H1 (cell line): ENCODE data around the gene RREB1. TPM values are rescaled to one million over a fixed set of nuclear protein-coding genes. Genes with fewer than 3 reads are reported as not detected.

ENCODE experiments used
- CTCF ChIA-PET: fragments of 300-600 bp; sonication (Branson Sonifier 250); formaldehyde crosslinking; loops from one replicate; lab custom pipeline; 2021; ENCODE audit not compliant: partially characterized antibody; lab: Charles Lee
- POLR2A ChIA-PET: fragments of 300-600 bp; sonication (Branson Sonifier 250); formaldehyde crosslinking; loops from one replicate; lab custom pipeline; 2021; ENCODE audit warnings: inconsistent platforms; ENCODE audit not compliant: partially characterized antibody; lab: Charles Lee
- DNase-seq, 2 experiments: peaks; one replicate each; pipeline versions ENCODE4 v3.0.0 to v3.0.0-alpha.2; 2010 to 2022; ENCODE audit warnings: low spot score in 2 of 2, low read depth in 1 of 2, mixed read lengths in 1 of 2
- FAIRE-seq: peaks from 2 replicates; lab custom pipeline; 2011; peaks lifted over from hg19 to GRCh38; lab: Jason Lieb, UNC
- H2AFZ ChIP-seq: 2 replicates; pipeline ENCODE4 v1.8.1; 2012; ENCODE audit warnings: low read length, inconsistent platforms
- H2AK5ac ChIP-seq: 2 replicates; pipeline ENCODE4 v1.6.1; 2013; ENCODE audit warnings: low read depth, low read length
- H2BK120ac ChIP-seq: replicated peaks from 2 replicates; pipeline ENCODE3; 2013; ENCODE audit warnings: low read depth, low read length, inconsistent platforms
- H2BK12ac ChIP-seq: 2 replicates; pipeline ENCODE4 v1.6.1; 2013; ENCODE audit warnings: low read depth, low read length
- H2BK15ac ChIP-seq: 2 replicates; pipeline ENCODE4 v1.6.1; 2013; ENCODE audit warnings: low read length
- H2BK20ac ChIP-seq: 2 replicates; pipeline ENCODE4 v1.6.1; 2013; ENCODE audit warnings: low read length
- H2BK5ac ChIP-seq: 2 replicates; pipeline ENCODE4 v1.6.1; 2013; ENCODE audit warnings: low read depth, low read length
- H3K14ac ChIP-seq: 2 replicates; pipeline ENCODE4 v1.6.1; 2013; ENCODE audit warnings: inconsistent platforms; ENCODE audit not compliant: insufficient read length
- H3K18ac ChIP-seq: 2 replicates; pipeline ENCODE4 v1.6.1; 2013; ENCODE audit warnings: low read length; ENCODE audit errors: extremely low read depth
- H3K23ac ChIP-seq: 2 replicates; pipeline ENCODE4 v1.6.1; 2013; ENCODE audit warnings: inconsistent platforms; ENCODE audit not compliant: insufficient read length
- H3K23me2 ChIP-seq: 2 replicates; pipeline ENCODE4 v1.6.1; 2013; ENCODE audit warnings: low read depth, low read length
- H3K27ac ChIP-seq: 2 replicates; pipeline ENCODE4 v1.6.1; 2011; ENCODE audit warnings: low read depth, low read length, inconsistent platforms
- H3K27me3 ChIP-seq, 4 experiments: replicated peaks in 1 of 4; 1 replicate in 1 of 4; 2 replicates in 3 of 4; pipeline versions ENCODE4 v1.6.1 to v1.8.1; 2011 to 2013; ENCODE audit warnings: low read length in 3 of 4, mild to moderate bottlenecking in 3 of 4, inconsistent platforms in 2 of 4, mixed read lengths in 2 of 4, moderate library complexity in 1 of 4; ENCODE audit not compliant: control insufficient read depth in 3 of 4, insufficient read depth in 3 of 4; ENCODE audit errors: extremely low read depth in 1 of 4
- H3K36me3 ChIP-seq, 4 experiments: 2 replicates each; pipeline versions ENCODE4 v1.6.1 to v1.8.1; 2011 to 2013; ENCODE audit warnings: mild to moderate bottlenecking in 4 of 4, low read length in 3 of 4, moderate library complexity in 2 of 4, control low read depth in 1 of 4, inconsistent platforms in 1 of 4; ENCODE audit not compliant: insufficient read depth in 4 of 4, control insufficient read depth in 2 of 4
- H3K4ac ChIP-seq: replicated peaks from 2 replicates; pipeline ENCODE3; 2013; ENCODE audit warnings: low read length, low read depth, mixed read lengths, inconsistent platforms; ENCODE audit not compliant: insufficient read length
- H3K4me1 ChIP-seq, 4 experiments: replicated peaks in 1 of 4; 1 replicate in 1 of 4; 2 replicates in 3 of 4; pipeline versions ENCODE4 v1.6.1 to v1.8.1; 2011 to 2013; ENCODE audit warnings: low read length in 3 of 4, inconsistent platforms in 2 of 4, mixed read lengths in 1 of 4; ENCODE audit not compliant: insufficient read depth in 4 of 4, control insufficient read depth in 3 of 4
- H3K4me2 ChIP-seq, 2 experiments: 2 replicates each; pipeline versions ENCODE4 v1.6.1 to v1.8.1; 2011 to 2013; ENCODE audit warnings: low read depth in 2 of 2, low read length in 2 of 2, control low read depth in 1 of 2, inconsistent platforms in 1 of 2, mild to moderate bottlenecking in 1 of 2; ENCODE audit not compliant: insufficient read depth in 1 of 2
- H3K4me3 ChIP-seq, 4 experiments: fragments of 200-600, 300-600 bp in 1 of 4; sonication (generic), shearing (Covaris generic), sonication (Bioruptor Twin) in 1 of 4; 2 replicates each; pipeline versions ENCODE4 v1.5.1 to v1.8.1; 2011 to 2016; ENCODE audit warnings: low read length in 4 of 4, low read depth in 3 of 4, control low read depth in 2 of 4, inconsistent platforms in 2 of 4, mild to moderate bottlenecking in 2 of 4, mixed read lengths in 1 of 4, moderate library complexity in 1 of 4; ENCODE audit not compliant: insufficient read depth in 2 of 4; ENCODE audit errors: extremely low read depth in 1 of 4
- H3K56ac ChIP-seq: replicated peaks from 2 replicates; pipeline ENCODE3; 2013; ENCODE audit warnings: low read depth, mild to moderate bottlenecking, mixed read lengths, low read length, inconsistent platforms; ENCODE audit not compliant: insufficient read length
- H3K79me1 ChIP-seq: 2 replicates; pipeline ENCODE4 v1.6.1; 2013; ENCODE audit warnings: low read depth, low read length, control low read depth
- H3K79me2 ChIP-seq, 2 experiments: 2 replicates each; pipeline versions ENCODE4 v1.6.1 to v1.8.1; 2012 to 2013; ENCODE audit warnings: low read length in 2 of 2, mild to moderate bottlenecking in 2 of 2, inconsistent platforms in 1 of 2; ENCODE audit not compliant: insufficient read depth in 2 of 2, control insufficient read depth in 1 of 2
- H3K9ac ChIP-seq, 4 experiments: replicated peaks in 1 of 4; 1 replicate in 1 of 4; 2 replicates in 3 of 4; pipeline versions ENCODE4 v1.6.1 to v1.8.1; 2011 to 2013; ENCODE audit warnings: low read depth in 3 of 4, low read length in 3 of 4, control low read depth in 2 of 4, mild to moderate bottlenecking in 2 of 4, moderate library complexity in 2 of 4, inconsistent platforms in 1 of 4; ENCODE audit errors: extremely low read depth in 1 of 4
- H3K9me3 ChIP-seq, 2 experiments: 2 replicates each; pipeline versions ENCODE4 v1.6.1 to v1.8.1; 2012 to 2013; ENCODE audit warnings: mild to moderate bottlenecking in 2 of 2, moderate library complexity in 2 of 2, control low read depth in 1 of 2, inconsistent platforms in 1 of 2, low read depth in 1 of 2, low read length in 1 of 2, mixed read lengths in 1 of 2; ENCODE audit not compliant: insufficient read depth in 2 of 2
- H4K20me1 ChIP-seq, 2 experiments: replicated peaks in 1 of 2; 2 replicates each; pipeline versions ENCODE3 to v1.8.1; 2011 to 2013; ENCODE audit warnings: inconsistent platforms in 2 of 2, low read length in 2 of 2, mild to moderate bottlenecking in 1 of 2; ENCODE audit not compliant: insufficient read depth in 2 of 2, control insufficient read depth in 1 of 2
- H4K5ac ChIP-seq: 2 replicates; pipeline ENCODE4 v1.6.1; 2013; ENCODE audit warnings: low read length, low read depth, mixed read lengths, inconsistent platforms; ENCODE audit not compliant: insufficient read length
- H4K8ac ChIP-seq: 2 replicates; pipeline ENCODE4 v1.8.0; 2013; ENCODE audit warnings: mild to moderate bottlenecking, moderate library complexity, low read length, inconsistent platforms; ENCODE audit not compliant: insufficient read depth; ENCODE audit errors: extremely low read depth
- H4K91ac ChIP-seq: replicated peaks from 2 replicates; pipeline ENCODE3; 2013; ENCODE audit warnings: low read length, mixed read lengths, inconsistent platforms; ENCODE audit not compliant: insufficient read length
- ATF3 ChIP-seq: IDR thresholded peaks from 2 replicates; pipeline ENCODE4 v1.6.1; 2011; ENCODE audit warnings: low read depth, mild to moderate bottlenecking, low read length; ENCODE audit not compliant: insufficient read depth
- MAX ChIP-seq: IDR thresholded peaks from 2 replicates; pipeline ENCODE4 v1.6.1; 2012; ENCODE audit warnings: inconsistent platforms
- POLR2A ChIP-seq, 2 experiments: IDR thresholded peaks; 1 replicate in 1 of 2; 2 replicates in 1 of 2; pipeline ENCODE4 v1.6.1; 2011; ENCODE audit warnings: low read depth in 2 of 2, low read length in 2 of 2, mild to moderate bottlenecking in 2 of 2; ENCODE audit errors: control extremely low read depth in 1 of 2
- RFX5 ChIP-seq: IDR thresholded peaks from 2 replicates; pipeline ENCODE4 v1.6.1; 2011; ENCODE audit warnings: low read depth, low read length, improper control_type of control experiment, borderline replicate concordance
- SIX5 ChIP-seq: IDR thresholded peaks from 2 replicates; pipeline ENCODE4 v1.6.1; 2011; ENCODE audit warnings: mild to moderate bottlenecking, low read depth, low read length
- TAF7 ChIP-seq: optimal IDR thresholded peaks from 2 replicates; pipeline ENCODE3; 2011; ENCODE audit warnings: low read depth, mild to moderate bottlenecking, inconsistent platforms, low read length, moderate library complexity, borderline replicate concordance
- TEAD4 ChIP-seq: IDR thresholded peaks from 2 replicates; pipeline ENCODE4 v1.6.1; 2012; ENCODE audit warnings: low read depth, low read length, inconsistent platforms, mixed read lengths
- ZNF274 ChIP-seq: IDR thresholded peaks from 2 replicates; pipeline ENCODE4 v1.7.0; 2012; ENCODE audit warnings: low read length, borderline replicate concordance; ENCODE audit errors: extremely low read depth
- WGBS, 2 experiments: shearing (Covaris generic) in 1 of 2; methylation state at CpG; one replicate each; pipeline versions ENCODE4 v1.1.6 to v1.1.7; 2013 to 2015; ENCODE audit warnings: low lambda C conversion rate in 2 of 2, mixed read lengths in 2 of 2, inconsistent platforms in 1 of 2, low coverage in 1 of 2, missing lambda C conversion rate in 1 of 2; ENCODE audit not compliant: insufficient replicate concordance in 2 of 2, insufficient coverage in 1 of 2, insufficient read length in 1 of 2; ENCODE audit errors: extremely low coverage in 1 of 2, missing lambda C conversion rate in 1 of 2; 5-methylcytosine and 5-hydroxymethylcytosine counted together
- polyA plus RNA-seq, 7 experiments: library from polyadenylated mRNA; depleted of rRNA in 3 of 7; stranded (reverse) in 5 of 7; unstranded in 2 of 7; fragments of >200 nt in 5 of 7; fragments of 200-250 nt in 2 of 7; gene quantifications; 1 replicate in 5 of 7; 2 replicates in 1 of 7; 4 replicates in 1 of 7; pipeline versions ENCODE4 v1.2.1 to v1.2.3, GENCODE V29; 2011 to 2013; ENCODE audit warnings: missing spikeins in 2 of 7, mixed read lengths in 2 of 7
- total RNA-seq: library from RNA; stranded (reverse); fragmentation: NEBNext Ultra II Directional; extraction: Animal tissue kit (Norgen Biotek cat#: 25700); gene quantifications from 2 replicates; pipeline ENCODE4 v1.2.1, GENCODE V29; 2021

The RREB1 gene
- total and polyA plus RNA-seq, 2 of the 8 experiments (the other 6 are each of a cell fraction or from before 2014, with no cell fraction given) = 3.9 to 34.7 TPM

GRCh38 chr6:7242835-7243178 is 135.0 kb downstream of the RREB1 start:
- 0 out of 2 replicates have a peak overlapping the region, but pooled peaks have one; percentile 56 for H2BK12ac ChIP-seq
- peaks cover 2 to 3% of the 10 kb centered on the region in 2 experiments for H4K20me1 ChIP-seq
- H4K8ac ChIP-seq = no peak overlapping the region
- H3K4me1 ChIP-seq = peaks cover 9 to 23% (median 14%) of the 10 kb centered on the region in 4 experiments
- no peak overlapping the region for H3K14ac ChIP-seq
- H3K4ac ChIP-seq = no peak overlapping the region
- TF ChIP-seq MAX (no peak), RFX5 (no peak), POLR2A (IDR thresholded peaks at IDR 0.05; ENCODE audit: control extremely low read depth in 1 of 2, low read depth in 2 of 2, low read length in 2 of 2) (no peak), ATF3 (no peak), TAF7 (no peak), SIX5 (no peak), ZNF274 (no peak), TEAD4 (0 out of 2 replicates have a peak, but pooled peaks have one; percentile 48)
- no peak overlapping the region for H2BK120ac ChIP-seq
- H3K79me1 ChIP-seq = 0 out of 2 replicates have a peak, but pooled peaks cover 2% of the 10 kb centered on the region
- H4K91ac ChIP-seq = peak overlapping the region; percentile 5
- no peak overlapping the region for H2AFZ ChIP-seq
- no peaks in the 10 kb centered on the region for H3K23me2 ChIP-seq
- H3K4me2 ChIP-seq = peak overlapping the region; percentile 30 to 42; a peak in 3 of 4 replicates
- no peak overlapping the region; the same call in 1 of the 2 replicates for H3K18ac ChIP-seq
- H3K27me3 ChIP-seq = no peaks in the 10 kb centered on the region
- 65% methylated on average over 4 of the region's 4 CpGs; no CpG with 5 or more reads in 1 of the 2 experiments for WGBS, 2 experiments
- peaks cover 3 to 10% (median 4%) of the 10 kb centered on the region in 4 experiments; a peak in 4 of 8 replicates for H3K36me3 ChIP-seq
- POLR2A ChIA-PET = no interaction called here
- H3K56ac ChIP-seq = no peak overlapping the region
- no peaks in the 10 kb centered on the region for H3K79me2 ChIP-seq
- no peak overlapping the region for H4K5ac ChIP-seq
- H3K23ac ChIP-seq = no peak overlapping the region
- FAIRE-seq = no peak
- H3K9me3 ChIP-seq = no peaks in the 10 kb centered on the region
- CTCF ChIA-PET = interaction anchor here (0.8 to 5.7 kb wide), 45 partner anchors 10 to 688 kb away, joined by 3 to 55 read pairs (median 4); no protein-coding TSS in a partner anchor
- DNase-seq = no peak
- no peak overlapping the region for H2BK20ac ChIP-seq
- H3K27ac ChIP-seq = no peak overlapping the region
- H2AK5ac ChIP-seq = no peak overlapping the region
- no peak overlapping the region for H3K9ac ChIP-seq
- peak overlapping the region; percentile 64; the same call in 1 of the 2 replicates for H2BK5ac ChIP-seq
- H2BK15ac ChIP-seq = 0 out of 2 replicates have a peak overlapping the region, but pooled peaks have one; percentile 10
- H3K4me3 ChIP-seq = no peak overlapping the region
